Raji (cell line): ENCODE data around the gene PCBP3.

Experiments
- POLR2A ChIP-seq: IDR thresholded peaks from 2 replicates; pipeline ENCODE4 v1.6.1; 2011; ENCODE audit warnings: low read depth, low read length, control low read depth; ENCODE audit not compliant: insufficient read depth

The PCBP3 gene

DNA sequence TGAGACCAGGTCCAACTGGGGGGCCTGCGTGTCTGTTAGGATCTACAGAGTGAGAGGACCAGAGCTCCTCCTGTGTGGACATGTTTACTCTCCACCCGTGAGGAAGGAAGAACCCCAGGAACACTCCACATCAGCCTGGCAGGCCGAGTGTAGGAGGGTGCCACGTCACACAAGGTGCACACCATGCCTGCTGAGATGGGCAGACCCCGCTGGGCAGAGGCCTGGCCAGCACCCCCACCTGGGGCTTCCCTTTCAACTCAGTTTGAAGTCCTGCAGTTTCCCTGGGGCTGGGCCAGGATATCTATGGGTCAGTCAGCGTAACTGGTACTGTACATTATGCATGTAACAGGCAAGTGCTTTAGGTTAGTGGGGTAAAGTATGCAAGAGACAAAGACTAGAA lies 30.1 kb upstream of the PCBP3 start:
- TF ChIP-seq POLR2A = no peak

DNA sequence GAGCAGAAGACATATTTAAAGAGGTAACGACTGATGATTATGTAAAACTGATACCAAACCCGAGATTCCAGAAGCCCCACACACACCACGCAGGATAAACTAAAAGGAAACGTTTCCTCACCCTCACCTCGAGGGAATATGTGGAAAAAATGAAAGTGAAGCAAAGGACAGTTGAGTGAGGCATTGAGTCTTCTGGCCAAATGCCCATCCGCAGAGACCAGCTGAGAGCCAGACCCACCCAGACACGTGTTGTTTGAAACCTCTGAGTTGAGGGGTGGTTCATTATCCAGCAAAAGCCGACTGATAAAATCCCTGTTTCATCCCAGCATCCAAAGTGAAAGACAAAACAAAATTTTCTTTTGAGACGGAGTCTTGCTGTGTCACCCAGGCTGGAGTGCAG lies 29.6 kb upstream of the PCBP3 start:
- TF ChIP-seq POLR2A = no peak

DNA sequence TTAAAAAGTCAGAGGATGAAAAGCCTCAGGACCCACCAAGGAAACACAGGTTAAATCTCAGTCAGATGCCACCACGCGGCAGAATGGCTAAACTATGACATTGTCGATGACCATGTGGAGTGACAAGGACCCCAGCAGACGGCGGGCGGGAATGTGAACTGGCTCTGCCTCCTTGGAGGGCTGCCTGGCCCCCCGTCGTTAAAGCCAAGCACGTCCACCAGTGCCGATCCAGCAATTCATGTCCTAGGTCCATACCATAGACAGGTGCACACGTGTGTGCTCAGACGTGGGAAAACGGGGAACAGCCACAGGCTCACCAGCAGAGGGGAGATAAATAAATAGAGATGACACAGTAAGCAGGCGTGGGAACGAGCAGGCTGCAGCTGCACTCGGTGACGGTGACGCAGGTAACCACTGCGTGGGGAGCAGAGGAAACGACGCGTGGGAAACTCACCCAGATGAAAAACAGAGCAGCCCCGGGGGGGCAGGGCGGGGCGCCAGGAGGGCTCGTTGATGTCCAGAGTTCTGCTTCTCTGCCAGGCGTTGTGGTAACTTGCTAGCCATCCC lies 28.3 kb upstream of the PCBP3 start:
- no peak for TF ChIP-seq POLR2A

DNA sequence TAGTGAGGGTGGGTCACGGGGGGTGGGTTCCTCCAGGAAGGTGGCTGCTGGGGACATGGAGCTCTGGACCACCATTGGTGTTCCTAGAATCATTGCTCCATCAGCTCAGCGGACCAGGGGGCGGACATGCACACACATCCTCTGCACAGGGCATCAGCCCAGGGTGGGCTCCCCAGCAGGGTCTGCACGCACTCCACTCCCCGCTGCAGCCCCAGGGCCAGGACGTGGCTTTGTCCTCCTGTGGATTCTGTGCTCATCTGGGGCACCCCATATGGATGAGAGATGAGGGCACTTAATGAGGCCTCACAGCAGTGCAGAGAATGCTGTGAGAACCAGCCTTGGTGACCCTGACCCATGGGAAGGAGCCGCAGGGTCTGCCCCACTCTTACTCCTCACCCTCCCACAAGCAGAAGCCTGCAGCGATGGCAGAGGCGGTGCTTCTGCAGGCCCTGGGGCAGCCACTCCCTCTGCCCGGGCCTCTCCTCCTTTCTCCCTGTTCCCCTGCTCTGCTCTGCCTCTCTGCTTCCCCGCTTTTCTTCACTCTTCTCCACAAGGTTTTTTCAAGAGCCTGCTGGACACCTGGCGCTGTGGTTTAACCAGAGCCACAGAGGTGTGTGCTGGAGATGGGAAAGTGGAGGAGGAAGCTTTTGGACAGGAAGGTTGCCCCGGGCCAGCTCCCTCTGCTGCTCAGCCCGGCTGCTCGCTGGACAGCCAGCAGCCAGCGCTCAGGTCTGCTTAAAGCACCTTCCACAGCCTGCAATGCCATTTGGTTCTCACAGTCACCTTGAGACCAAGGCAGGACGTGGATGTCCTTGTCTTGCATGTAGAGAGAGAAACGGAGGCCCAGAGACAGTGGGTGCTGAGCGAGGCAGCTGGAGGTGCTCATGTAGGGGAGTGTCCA lies 26.3 kb upstream of the PCBP3 start:
- no peak for TF ChIP-seq POLR2A

DNA sequence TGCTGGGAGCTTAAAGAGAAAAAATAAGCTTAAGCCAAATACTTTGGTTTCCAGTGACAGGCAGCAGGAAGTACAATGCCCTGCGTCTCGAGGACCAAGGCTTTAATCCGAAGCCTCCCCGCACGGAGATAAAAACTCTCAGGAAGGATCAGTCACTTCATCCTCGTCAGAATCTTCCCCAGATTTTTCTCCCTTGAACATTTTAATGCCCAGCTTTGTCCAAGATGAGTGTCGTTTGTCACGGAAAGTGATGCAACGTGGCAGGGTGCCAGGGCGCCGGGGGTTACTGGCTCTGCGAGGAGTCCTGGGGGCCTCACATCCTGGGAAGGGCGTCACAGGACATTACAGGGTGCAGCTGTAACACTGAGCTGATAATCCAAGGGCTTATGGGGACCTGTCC lies 25.2 kb upstream of the PCBP3 start:
- TF ChIP-seq POLR2A = no peak

DNA sequence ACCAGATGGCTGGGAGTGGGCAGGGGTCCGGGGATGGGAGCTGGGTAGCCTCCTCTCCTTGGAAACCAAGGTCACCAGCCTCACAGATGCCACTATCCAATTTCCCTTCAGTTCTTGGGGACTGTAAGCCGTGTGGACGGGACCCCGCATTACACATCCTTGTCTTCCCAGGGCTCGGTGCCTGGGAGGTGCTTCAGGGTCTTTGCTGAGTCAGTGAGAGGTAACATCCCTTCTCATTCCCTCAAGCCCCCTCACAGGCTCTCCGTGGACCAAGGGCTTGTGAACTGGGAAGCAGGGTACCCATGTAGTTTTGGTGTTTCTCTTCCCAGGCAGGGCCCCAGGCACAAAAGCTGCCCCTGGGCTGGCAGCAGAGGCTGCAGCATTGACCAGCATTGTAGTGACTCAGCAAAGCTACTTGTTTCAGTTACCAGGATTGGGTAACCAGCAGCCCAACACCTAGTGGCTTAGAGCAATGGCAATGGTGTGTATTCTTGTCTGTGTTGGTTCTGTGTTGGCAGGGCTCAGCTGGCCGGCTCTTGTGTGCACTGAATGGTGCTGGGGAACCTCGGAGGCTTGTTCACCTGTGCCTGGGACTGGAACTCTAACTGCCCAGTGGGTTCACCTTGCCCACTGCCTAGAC lies 24.6 kb upstream of the PCBP3 start:
- TF ChIP-seq POLR2A = no peak

DNA sequence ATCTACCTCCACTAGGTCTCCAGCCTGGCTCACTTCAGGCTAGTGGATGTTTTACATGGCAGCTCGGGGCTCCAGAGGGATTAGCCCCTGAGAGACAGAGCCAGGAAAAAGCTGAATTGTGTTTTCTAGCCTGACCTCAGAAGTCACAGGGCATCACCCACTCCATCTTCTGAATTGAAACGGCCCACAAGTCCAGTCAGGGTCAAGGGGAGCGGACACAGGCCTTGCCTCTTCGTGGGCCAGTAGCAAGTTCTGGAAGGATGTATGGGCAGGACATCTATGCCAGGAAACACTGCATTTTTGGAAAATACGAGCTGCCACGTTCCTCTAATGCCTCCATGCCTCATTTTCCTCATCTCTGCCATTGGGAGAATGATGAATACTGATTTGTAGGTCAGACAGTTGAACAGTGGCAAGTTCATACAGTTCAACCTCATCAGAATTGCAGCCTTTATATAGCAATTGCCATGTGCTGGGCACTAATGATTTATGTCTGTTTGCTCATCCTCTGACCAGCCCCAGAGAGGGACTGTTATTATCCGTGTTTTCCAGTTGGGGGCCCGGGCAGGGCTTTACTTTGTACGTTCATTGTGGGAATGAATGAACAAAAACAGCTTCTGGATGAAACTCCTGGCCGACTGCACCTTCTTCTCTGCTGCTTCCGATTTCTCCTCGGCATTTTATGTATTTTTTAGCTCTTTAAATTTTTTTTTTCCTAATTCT lies 23.2 kb upstream of the PCBP3 start:
- no peak for TF ChIP-seq POLR2A

DNA sequence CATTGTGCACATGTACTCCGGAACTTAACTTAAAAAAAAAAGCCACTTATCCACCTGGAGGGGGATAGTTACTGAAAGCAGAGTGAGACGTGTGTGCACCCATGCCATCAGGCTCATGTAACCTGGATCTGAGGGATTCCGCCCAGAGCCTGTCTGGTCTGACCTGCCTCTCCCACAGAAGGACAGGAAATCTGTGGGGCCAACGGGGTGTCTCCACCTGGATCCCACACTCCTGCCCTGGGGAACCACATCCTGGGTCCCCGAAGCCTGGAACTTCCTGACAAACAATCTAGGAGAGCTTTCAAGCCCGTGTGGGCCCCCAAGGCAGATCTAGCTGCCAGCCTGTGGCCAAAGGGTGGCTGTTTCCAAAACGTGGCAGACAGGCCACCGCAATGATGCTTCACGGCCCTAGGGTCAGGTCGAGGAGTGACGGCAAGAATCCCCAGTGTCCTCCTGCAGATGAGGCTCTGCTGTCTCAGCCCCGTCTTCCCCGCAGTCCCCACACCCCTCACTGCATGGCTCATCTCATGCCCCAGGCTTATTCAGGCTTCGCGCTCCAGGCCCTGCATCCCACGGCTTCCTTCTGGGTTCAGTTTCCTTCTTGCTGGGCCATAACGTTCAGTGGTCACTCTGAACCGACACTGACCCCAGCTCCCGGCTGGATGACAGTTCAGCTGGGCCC lies 21.0 kb upstream of the PCBP3 start:
- no peak for TF ChIP-seq POLR2A

DNA sequence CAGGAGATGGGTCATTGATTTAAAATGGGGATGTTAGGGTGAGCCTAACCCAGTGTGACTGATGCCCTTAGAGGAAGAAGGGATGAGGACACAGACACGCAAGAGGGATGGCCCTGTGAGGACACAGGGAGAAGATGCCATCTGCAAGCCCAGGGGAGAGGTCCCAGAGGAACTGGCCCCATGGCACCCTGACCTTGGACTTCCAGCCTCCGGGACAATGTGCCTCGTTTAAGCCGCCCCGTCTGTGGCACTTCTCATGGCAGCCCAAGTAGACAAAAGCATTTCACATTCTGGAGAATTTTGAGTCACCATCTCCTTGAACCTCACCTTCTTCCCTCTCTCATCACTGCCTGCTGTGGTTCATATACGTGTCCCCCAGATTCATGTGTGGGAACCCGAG lies 20.1 kb upstream of the PCBP3 start:
- no peak for TF ChIP-seq POLR2A

DNA sequence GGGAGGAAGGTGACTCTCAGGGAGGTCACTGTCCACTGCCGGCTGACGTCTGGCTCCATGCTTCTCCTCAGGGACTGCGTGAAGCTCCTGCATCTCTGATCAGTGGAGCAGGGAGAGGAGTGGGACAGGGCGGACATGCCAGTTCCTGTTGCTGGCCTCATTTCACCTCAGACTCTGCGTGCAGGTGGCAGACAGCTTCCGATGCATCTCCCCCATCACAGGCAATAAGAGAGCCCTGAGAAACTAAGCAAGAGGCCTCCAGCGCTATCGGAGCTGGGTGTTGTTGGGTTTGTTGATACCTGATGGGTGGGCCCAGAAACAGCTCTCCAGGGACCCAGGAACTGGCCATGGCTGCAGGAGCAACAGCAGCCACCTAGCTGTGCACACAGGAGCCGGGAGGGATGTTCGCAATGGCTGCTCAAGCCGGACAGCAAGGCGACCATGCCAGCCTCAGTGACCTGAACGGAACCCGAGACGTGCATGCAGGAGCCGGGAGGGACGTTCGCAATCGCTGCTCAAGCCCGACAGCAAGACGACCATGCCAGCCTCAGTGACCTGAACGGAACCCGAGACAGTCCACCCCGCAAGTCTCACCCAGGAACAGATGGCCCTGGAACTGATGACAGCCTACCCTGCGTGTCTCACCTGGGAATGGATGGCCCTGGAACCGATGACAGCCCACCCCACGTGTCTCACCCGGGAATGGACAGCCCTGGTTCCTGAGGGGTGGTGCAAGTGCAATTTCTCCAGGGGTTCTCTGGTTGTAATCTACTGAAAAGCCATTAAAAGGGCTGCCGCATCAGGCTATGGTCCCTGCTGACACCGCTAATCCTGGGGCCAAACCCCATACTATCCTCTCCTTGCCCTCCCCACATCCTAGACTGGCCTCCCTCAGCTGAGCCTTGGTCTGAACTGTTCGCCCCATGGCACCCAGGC lies 14.2 kb upstream of the PCBP3 start:
- no peak for TF ChIP-seq POLR2A

DNA sequence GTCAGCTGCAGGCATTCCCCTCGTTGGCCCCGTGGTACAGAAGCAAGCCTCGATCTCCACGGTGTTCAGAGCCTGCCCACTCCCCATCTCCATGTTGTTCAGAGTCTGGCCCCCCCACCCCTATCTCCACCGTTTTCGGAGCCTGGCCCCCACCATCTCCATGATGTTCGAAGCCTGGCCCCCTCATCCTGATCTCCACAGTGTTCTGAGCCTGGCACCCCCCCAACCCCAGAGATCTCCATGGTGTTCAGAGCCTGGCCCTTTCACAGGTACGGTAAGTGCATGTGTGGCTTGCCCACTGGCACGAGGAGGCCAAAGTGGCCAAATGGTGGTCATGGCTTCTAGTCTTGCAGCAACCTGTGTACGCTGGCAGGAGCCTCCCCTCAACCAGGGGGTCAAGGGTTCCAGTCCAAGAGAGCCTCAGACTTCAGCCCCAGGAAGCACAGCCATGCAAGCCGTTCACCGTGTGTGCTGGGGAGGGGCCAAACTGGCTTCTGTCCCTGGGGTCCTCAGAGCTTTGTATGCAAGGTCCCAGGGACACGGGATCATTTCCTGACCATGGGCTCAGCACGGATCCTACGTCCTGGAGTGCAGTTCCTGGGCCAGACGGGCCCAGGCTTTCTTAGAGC lies 13.3 kb upstream of the PCBP3 start:
- TF ChIP-seq POLR2A = no peak

DNA sequence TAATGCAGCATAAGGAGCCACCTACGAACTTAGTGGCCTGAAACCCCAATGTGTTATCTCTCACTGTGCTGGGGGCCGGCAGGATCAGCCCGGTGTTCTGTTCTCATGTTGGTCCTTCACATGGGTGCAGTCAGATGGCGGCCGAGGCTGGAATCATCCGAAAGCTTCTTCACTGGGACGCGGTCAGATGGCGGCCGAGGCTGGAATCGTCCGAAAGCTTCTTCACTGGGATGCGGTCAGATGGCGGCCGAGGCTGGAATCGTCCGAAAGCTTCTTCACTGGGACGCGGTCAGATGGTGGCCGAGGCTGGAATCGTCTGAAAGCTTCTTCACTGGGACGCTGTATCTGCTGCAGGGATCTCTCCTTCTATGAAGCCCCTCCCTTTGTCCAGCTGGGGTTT lies 12.6 kb upstream of the PCBP3 start:
- TF ChIP-seq POLR2A = no peak

DNA sequence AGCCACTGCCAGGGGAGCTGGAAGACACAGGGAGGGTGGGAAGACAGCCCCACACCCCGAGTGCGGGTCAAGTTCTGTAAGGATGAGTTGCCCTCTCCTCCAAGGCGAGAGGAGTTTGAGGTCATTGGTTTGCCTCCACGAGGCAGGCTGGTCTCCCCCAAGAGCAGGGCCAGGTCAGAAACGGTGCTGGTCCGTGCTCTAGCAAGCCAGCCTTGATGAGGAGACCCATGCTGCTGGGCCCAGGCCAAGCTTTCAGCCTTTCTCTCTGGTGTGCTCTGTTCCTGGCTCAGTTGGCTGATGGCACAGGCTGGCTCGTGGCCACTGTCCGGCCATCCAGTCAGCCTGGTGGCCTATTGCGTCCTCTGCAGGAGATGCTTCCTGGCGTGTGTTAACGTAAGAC lies 12.0 kb upstream of the PCBP3 start:
- TF ChIP-seq POLR2A = no peak
